BLaER1 (cell line): ENCODE measurements around the gene ITGB5.

Experiments
- H3K27ac ChIP-seq: shearing (Covaris generic); formaldehyde crosslinking; 2 replicates; pipeline ENCODE4 v1.8.1; 2022
- H3K27me3 ChIP-seq: shearing (Covaris generic); formaldehyde crosslinking; 2 replicates; pipeline ENCODE4 v1.8.1; 2022
- H3K36me3 ChIP-seq: shearing (Covaris generic); formaldehyde crosslinking; 2 replicates; pipeline ENCODE4 v1.8.1; 2022
- H3K4me1 ChIP-seq: shearing (Covaris generic); formaldehyde crosslinking; 2 replicates; pipeline ENCODE4 v1.8.1; 2022
- H3K4me2 ChIP-seq: shearing (Covaris generic); formaldehyde crosslinking; 2 replicates; pipeline ENCODE4 v1.8.1; 2022
- H3K4me3 ChIP-seq: shearing (Covaris generic); formaldehyde crosslinking; 2 replicates; pipeline ENCODE4 v1.8.1; 2022
- H3K9ac ChIP-seq: shearing (Covaris generic); formaldehyde crosslinking; 2 replicates; pipeline ENCODE4 v1.8.1; 2022
- H3K9me3 ChIP-seq: shearing (Covaris generic); formaldehyde crosslinking; 2 replicates; pipeline ENCODE4 v1.8.1; 2022
- H4K20me1 ChIP-seq: shearing (Covaris generic); formaldehyde crosslinking; 2 replicates; pipeline ENCODE4 v1.8.1; 2022
- Cebpa-rat ChIP-seq: shearing (Covaris generic); IDR thresholded peaks from 2 replicates; pipeline ENCODE4 v1.8.1; 2022

The ITGB5 gene, protein sequence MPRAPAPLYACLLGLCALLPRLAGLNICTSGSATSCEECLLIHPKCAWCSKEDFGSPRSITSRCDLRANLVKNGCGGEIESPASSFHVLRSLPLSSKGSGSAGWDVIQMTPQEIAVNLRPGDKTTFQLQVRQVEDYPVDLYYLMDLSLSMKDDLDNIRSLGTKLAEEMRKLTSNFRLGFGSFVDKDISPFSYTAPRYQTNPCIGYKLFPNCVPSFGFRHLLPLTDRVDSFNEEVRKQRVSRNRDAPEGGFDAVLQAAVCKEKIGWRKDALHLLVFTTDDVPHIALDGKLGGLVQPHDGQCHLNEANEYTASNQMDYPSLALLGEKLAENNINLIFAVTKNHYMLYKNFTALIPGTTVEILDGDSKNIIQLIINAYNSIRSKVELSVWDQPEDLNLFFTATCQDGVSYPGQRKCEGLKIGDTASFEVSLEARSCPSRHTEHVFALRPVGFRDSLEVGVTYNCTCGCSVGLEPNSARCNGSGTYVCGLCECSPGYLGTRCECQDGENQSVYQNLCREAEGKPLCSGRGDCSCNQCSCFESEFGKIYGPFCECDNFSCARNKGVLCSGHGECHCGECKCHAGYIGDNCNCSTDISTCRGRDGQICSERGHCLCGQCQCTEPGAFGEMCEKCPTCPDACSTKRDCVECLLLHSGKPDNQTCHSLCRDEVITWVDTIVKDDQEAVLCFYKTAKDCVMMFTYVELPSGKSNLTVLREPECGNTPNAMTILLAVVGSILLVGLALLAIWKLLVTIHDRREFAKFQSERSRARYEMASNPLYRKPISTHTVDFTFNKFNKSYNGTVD

DNA sequence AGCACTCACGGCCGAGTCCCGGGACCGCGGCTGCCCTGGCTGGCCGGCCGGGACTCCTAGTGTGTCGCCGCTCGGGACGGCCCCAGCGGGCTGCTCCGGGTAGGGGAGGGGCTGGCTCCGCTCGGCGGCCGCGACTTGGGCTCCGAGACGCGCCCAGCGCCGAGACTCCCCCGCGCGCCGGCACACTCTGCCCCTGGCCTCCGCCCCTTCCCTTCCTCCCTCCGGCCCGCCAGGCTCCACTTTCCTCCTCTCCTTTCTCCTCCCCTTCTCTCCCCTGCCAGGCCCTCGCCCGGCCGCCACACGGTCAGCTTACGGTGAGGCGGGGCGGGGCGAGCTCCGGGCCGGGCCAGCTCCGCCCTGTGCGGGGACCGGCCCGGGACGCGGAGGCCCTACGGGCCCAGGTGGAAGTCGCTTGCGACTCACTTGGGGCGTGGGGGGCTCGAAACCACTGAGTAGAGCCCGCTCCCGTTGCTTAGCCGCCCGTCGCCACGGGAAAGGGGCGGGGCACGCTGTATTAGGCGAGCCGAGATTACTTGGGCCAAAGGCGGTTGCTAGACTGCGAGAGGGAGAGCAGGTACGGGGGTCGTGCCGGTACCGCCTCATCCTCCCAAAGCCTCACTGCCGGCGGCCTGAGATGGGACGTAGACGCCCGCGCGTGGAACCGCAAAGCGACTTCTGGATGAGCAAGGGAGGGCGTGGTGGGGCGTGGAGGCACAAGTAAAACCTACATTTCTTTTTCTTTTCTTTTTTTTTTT lies at the start of gene ITGB5:
Gene ITGB5 (minus strand): TSS at position 189 of the 755 bp plus-strand sequence. CDS start 365 bp downstream, outside the sequence.
- Histone ChIP-seq H3K9me3 (no peaks in the 10 kb centered on the region), H3K27me3 (peaks cover 70% of the 10 kb centered on the region), H3K36me3 (no peaks in the 10 kb centered on the region), H3K9ac (peak within 1 kb of the TSS; percentile 51), H3K4me3 (peak within 1 kb of the TSS; percentile 75), H3K27ac (no peak within 1 kb of the TSS), H3K4me1 (peaks cover 22% of the 10 kb centered on the region), H3K4me2 (peak within 1 kb of the TSS; percentile 99), H4K20me1 (peaks cover 36% of the 10 kb centered on the region)
- TF ChIP-seq Cebpa-rat = no peak

- Histone ChIP-seq H4K20me1 (no peaks in the 10 kb centered on the region), H3K4me3 (no peak overlapping the region), H3K27ac (no peak overlapping the region), H3K4me1 (no peaks in the 10 kb centered on the region), H3K4me2 (no peak overlapping the region), H3K36me3 (no peaks in the 10 kb centered on the region), H3K9ac (no peak overlapping the region), H3K27me3 (no peaks in the 10 kb centered on the region), H3K9me3 (no peaks in the 10 kb centered on the region)
- no peak for TF ChIP-seq Cebpa-rat
Measured at GRCh38 chr3:124935794-124936542, 48.8 kb upstream of the ITGB5 start.

DNA sequence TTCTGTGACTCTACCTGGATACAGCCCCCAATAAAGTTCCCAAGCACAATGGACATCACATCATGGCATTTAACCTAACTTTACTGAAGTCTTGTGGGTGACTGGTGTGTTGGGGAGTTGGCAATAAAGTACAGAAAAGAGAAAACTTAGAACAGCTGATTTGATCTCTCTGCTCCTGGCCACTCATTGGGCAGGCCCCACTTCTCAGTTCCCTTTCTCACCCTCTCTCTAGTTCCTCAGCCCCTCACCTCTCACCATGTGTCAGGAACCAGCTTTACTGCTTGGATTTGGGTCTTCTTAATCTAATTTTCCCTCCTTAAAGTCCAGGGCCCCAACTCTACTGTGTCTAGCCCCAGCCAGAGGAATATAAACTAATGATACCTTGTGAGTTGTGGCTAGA lies 48.1 kb upstream of the ITGB5 start:
- H3K27me3 ChIP-seq = no peaks in the 10 kb centered on the region
- H3K9ac ChIP-seq = no peak overlapping the region
- H3K4me3 ChIP-seq = no peak overlapping the region
- H4K20me1 ChIP-seq = no peaks in the 10 kb centered on the region
- no peak overlapping the region for H3K4me2 ChIP-seq
- TF ChIP-seq Cebpa-rat = no peak
- H3K36me3 ChIP-seq = no peaks in the 10 kb centered on the region
- H3K4me1 ChIP-seq = no peaks in the 10 kb centered on the region
- H3K9me3 ChIP-seq = no peaks in the 10 kb centered on the region
- H3K27ac ChIP-seq = no peak overlapping the region

- TF ChIP-seq Cebpa-rat = no peak
- H3K36me3 ChIP-seq = no peaks in the 10 kb centered on the region
Measured at GRCh38 chr3:124934577-124934976, 47.4 kb upstream of the ITGB5 start, which contains the start of gene MUC13. Gene MUC13, minus strand, starts transcription at chr3:124934751. Its CDS starts 39 bp downstream, at chr3:124934712.

DNA sequence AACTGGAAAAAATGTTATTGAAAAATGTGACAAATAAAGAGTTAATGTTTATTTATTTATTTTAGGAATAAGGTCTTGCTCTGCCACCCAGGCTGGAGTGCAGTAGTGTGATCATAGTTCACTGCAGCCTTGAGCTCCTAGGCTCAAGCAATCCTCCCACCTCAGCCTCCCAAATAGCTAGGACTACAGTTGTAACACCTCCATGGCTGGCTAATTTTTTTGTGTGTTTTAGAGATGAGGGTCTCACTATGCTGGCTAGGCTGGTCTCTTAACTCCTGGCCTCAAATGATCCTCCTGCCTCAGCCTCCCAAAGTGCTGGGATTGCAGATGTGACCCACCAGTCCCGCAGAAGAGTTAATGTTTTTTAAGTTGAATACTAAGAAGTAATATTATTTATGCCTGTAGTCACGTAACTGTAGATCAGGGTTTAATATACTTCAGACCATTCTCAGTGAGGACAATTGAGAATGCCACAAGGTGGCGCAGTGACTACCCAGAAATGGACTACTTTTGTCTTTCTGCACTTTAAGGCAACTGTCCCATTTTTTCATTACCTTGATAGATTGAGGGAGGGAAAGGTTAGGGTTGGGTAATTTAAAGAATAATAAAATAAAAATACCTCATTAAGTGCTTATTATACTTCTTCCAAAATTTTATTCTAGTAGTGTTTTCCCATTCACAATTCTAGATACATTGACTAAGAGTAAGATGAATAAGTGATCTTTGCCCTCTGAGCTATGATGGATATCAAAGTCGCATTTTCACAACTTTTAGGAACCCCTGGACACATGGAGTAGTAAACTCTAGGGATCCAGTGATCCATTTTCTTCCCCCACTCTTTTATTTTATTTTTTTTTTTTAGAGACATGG lies 41.4 kb upstream of the ITGB5 start:
- H3K36me3 ChIP-seq = no peaks in the 10 kb centered on the region
- H3K4me2 ChIP-seq = no peak overlapping the region
- no peaks in the 10 kb centered on the region for H3K9me3 ChIP-seq
- no peak overlapping the region for H3K27ac ChIP-seq
- no peaks in the 10 kb centered on the region for H3K27me3 ChIP-seq
- H3K9ac ChIP-seq = no peak overlapping the region
- H3K4me3 ChIP-seq = no peak overlapping the region
- H4K20me1 ChIP-seq = no peaks in the 10 kb centered on the region
- TF ChIP-seq Cebpa-rat = no peak
- H3K4me1 ChIP-seq = no peaks in the 10 kb centered on the region

More at GRCh38 chr3:124934577-124934976, 47.4 kb upstream of the ITGB5 start, which contains the start of gene MUC13:
- Histone ChIP-seq H3K27me3 (no peaks in the 10 kb centered on the region), H3K4me2 (no peak within 1 kb of the TSS), H3K27ac (no peak within 1 kb of the TSS), H3K9ac (no peak within 1 kb of the TSS), H3K4me3 (no peak within 1 kb of the TSS), H3K4me1 (no peaks in the 10 kb centered on the region), H3K9me3 (no peaks in the 10 kb centered on the region), H4K20me1 (no peaks in the 10 kb centered on the region)

DNA sequence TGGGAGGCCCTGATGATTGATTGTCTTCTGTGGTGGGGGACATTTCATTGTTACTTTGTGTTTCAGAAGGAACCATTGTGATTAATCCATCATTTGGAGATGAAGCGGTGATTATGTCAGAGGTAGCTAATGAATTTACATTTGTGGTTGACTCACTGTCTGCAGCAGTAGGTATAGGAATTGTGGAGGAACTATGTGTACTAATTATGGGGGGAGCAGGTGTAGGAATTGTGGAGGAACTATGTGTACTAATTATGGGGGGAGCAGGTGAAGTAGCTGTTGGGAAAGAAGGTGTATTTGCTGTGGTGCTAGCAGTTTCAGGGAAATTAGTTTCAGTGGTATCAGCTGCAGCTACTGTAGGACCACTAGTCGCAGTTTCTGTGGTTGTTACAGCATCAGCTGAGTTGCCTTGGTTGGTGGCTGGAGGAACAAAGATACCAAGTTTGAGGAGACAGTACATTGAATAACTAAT lies 40.4 kb upstream of the ITGB5 start:
- H4K20me1 ChIP-seq = no peaks in the 10 kb centered on the region
- H3K27ac ChIP-seq = no peak overlapping the region
- H3K4me1 ChIP-seq = no peaks in the 10 kb centered on the region
- no peak overlapping the region for H3K9ac ChIP-seq
- H3K27me3 ChIP-seq = no peaks in the 10 kb centered on the region
- H3K4me2 ChIP-seq = no peak overlapping the region
- no peaks in the 10 kb centered on the region for H3K9me3 ChIP-seq
- no peak overlapping the region for H3K4me3 ChIP-seq
- TF ChIP-seq Cebpa-rat = no peak
- H3K36me3 ChIP-seq = no peaks in the 10 kb centered on the region

DNA sequence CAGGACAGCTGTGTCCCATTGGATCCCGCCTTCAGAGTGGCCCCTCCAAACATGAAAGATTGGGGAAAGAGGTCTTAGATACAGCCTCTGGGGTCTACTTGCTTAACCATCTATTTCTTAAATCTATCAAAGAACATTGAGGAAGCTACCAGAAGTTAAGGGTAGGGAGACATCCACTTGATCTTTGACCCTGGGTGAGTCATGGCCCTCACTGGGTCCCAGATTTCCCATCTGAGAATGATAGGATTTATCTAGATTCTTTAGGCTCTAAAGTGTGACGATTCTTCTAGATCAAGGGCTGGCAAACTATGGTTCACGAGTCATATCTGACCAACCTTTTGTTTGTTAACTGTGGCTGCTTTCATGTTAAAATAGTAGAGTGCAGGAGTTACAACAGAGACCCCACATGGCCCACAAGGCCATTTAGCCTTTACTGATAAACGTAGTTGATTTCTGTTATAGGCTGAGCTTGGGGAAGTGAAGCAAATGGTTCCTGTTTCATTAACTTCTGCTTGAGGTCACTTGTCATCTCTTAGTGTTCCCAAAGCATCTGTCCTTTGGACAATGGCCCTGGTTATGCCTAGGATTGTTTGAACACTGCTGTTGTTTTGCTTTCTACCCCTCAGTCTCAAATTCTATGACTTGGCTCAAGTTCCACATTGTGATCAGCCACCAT lies 39.4 kb upstream of the ITGB5 start:
- H3K9me3 ChIP-seq = no peaks in the 10 kb centered on the region
- H4K20me1 ChIP-seq = no peaks in the 10 kb centered on the region
- H3K27ac ChIP-seq = no peak overlapping the region
- no peak overlapping the region for H3K9ac ChIP-seq
- H3K4me2 ChIP-seq = no peak overlapping the region
- no peaks in the 10 kb centered on the region for H3K27me3 ChIP-seq
- H3K4me1 ChIP-seq = no peaks in the 10 kb centered on the region
- no peaks in the 10 kb centered on the region for H3K36me3 ChIP-seq
- no peak for TF ChIP-seq Cebpa-rat
- H3K4me3 ChIP-seq = no peak overlapping the region

DNA sequence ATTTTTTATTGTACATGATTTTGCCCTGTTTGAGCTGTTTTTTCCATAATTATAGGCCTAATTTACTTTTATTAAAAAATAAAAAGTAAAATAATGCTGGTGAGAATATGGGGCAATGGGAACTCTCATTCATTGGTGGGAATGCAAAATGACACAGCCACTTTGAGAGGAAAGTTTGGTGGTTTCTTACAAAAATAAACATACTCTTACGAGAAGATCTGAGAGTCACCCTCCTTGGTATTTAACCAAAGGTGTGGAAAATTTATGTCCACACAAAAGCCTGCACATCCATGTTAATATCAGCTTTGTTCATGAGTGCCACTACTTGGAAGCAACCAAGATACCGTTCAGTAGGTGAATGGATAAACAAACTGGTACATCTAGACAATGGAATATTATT lies 37.6 kb upstream of the ITGB5 start:
- no peak overlapping the region for H3K4me2 ChIP-seq
- H3K9ac ChIP-seq = no peak overlapping the region
- H3K36me3 ChIP-seq = no peaks in the 10 kb centered on the region

More for the DNA sequence above, 37.6 kb upstream of the ITGB5 start:
- no peak overlapping the region for H3K4me3 ChIP-seq
- no peaks in the 10 kb centered on the region for H3K4me1 ChIP-seq
- no peaks in the 10 kb centered on the region for H3K27me3 ChIP-seq
- no peaks in the 10 kb centered on the region for H3K9me3 ChIP-seq
- H4K20me1 ChIP-seq = no peaks in the 10 kb centered on the region
- no peak overlapping the region for H3K27ac ChIP-seq
- no peak for TF ChIP-seq Cebpa-rat
